IMR-90 (cell line): Measurements from ENCODE around the gene ETV6. TPM values are rescaled to one million over a fixed set of nuclear protein-coding genes. Genes with fewer than 3 reads are reported as not detected.

Source experiments
- ATAC-seq: fragments of 200-7000 bp; cut with Tn5 transposase; 2 replicates; pipeline ENCODE4 v1.9.1; 2020; ENCODE audit warnings: low read depth, mild to moderate bottlenecking, moderate library complexity
- BruUV-seq: library from RNA; stranded (reverse); fragments of 400-500 nt; replicated peaks from 2 replicates; lab custom pipeline; 2021; lab: Mats Ljungman, UMichigan
- CTCF ChIA-PET: fragments of 300-600 bp; formaldehyde crosslinking; extraction: SDS; loops from one replicate; lab custom pipeline; 2021; ENCODE audit warnings: antibody characterized with exemption; lab: Yijun Ruan, JAX
- POLR2A ChIA-PET: fragments of 300-600 bp; sonication (Branson Sonifier 250); formaldehyde crosslinking; loops from one replicate; lab custom pipeline; 2022; ENCODE audit warnings: antibody characterized with exemption; ENCODE audit not compliant: unreplicated experiment; lab: Charles Lee
- DNase-seq: peaks from one replicate; pipeline ENCODE4 v3.0.0; 2013
- H2AFZ ChIP-seq: replicated peaks from 2 replicates; pipeline ENCODE3; 2013; ENCODE audit warnings: low read length, mild to moderate bottlenecking; ENCODE audit not compliant: poor library complexity
- H2AK5ac ChIP-seq: 2 replicates; pipeline ENCODE4 v1.6.1; 2013; ENCODE audit warnings: low read depth, low read length, inconsistent platforms
- H2AK9ac ChIP-seq: replicated peaks from 2 replicates; pipeline ENCODE3; 2013; ENCODE audit warnings: mild to moderate bottlenecking, low read depth, low read length, moderate library complexity; ENCODE audit not compliant: poor library complexity
- H2BK120ac ChIP-seq: 2 replicates; pipeline ENCODE4 v1.6.1; 2013; ENCODE audit warnings: low read depth, low read length, inconsistent platforms
- H2BK15ac ChIP-seq: 3 replicates; pipeline ENCODE4 v1.6.1; 2013; ENCODE audit warnings: low read depth, low read length, inconsistent platforms
- H2BK20ac ChIP-seq: 2 replicates; pipeline ENCODE4 v1.6.1; 2013; ENCODE audit warnings: low read depth, mild to moderate bottlenecking, inconsistent platforms, low read length, moderate library complexity
- H2BK5ac ChIP-seq: 2 replicates; pipeline ENCODE4 v1.6.1; 2013; ENCODE audit warnings: mild to moderate bottlenecking, low read depth, low read length, inconsistent platforms; ENCODE audit not compliant: poor library complexity, severe bottlenecking
- H3K14ac ChIP-seq: replicated peaks from 2 replicates; pipeline ENCODE4 v1.6.1; 2013; ENCODE audit warnings: low read depth, low read length, inconsistent platforms
- H3K18ac ChIP-seq: 2 replicates; pipeline ENCODE4 v1.6.1; 2013; ENCODE audit warnings: low read depth, low read length, control low read depth
- H3K23ac ChIP-seq: 2 replicates; pipeline ENCODE4 v1.6.1; 2013; ENCODE audit warnings: low read depth, low read length, inconsistent platforms
- H3K27ac ChIP-seq: 2 replicates; pipeline ENCODE4 v1.5.1; 2013; ENCODE audit warnings: mild to moderate bottlenecking, control low read depth, low read length; ENCODE audit not compliant: insufficient read depth
- H3K27me3 ChIP-seq: 2 replicates; pipeline ENCODE4 v1.6.1; 2013; ENCODE audit warnings: low read length; ENCODE audit not compliant: control insufficient read depth, insufficient read depth
- H3K36me3 ChIP-seq: 2 replicates; pipeline ENCODE4 v1.6.1; 2013; ENCODE audit warnings: low read length, mixed read lengths; ENCODE audit not compliant: control insufficient read depth, insufficient read depth
- H3K4ac ChIP-seq: 2 replicates; pipeline ENCODE4 v1.6.1; 2013; ENCODE audit warnings: low read depth, low read length, inconsistent platforms
- H3K4me1 ChIP-seq: 2 replicates; pipeline ENCODE4 v1.6.1; 2013; ENCODE audit warnings: low read length, mixed read lengths; ENCODE audit not compliant: control insufficient read depth, insufficient read depth
- H3K4me2 ChIP-seq: 2 replicates; pipeline ENCODE4 v1.6.1; 2013; ENCODE audit warnings: low read depth, mild to moderate bottlenecking, control low read depth, low read length, moderate library complexity
- H3K4me3 ChIP-seq: 2 replicates; pipeline ENCODE4 v1.5.1; 2013; ENCODE audit warnings: low read depth, mild to moderate bottlenecking, control low read depth, low read length, moderate library complexity; ENCODE audit not compliant: insufficient read depth
- H3K56ac ChIP-seq: 2 replicates; pipeline ENCODE4 v1.6.1; 2013; ENCODE audit warnings: low read length, inconsistent platforms; ENCODE audit not compliant: insufficient read depth; ENCODE audit errors: extremely low read depth
- H3K79me1 ChIP-seq, 2 experiments: 2 replicates each; pipeline ENCODE4 v1.6.1; 2013; ENCODE audit warnings: low read length in 2 of 2, inconsistent platforms in 1 of 2, low read depth in 1 of 2
- H3K9ac ChIP-seq: 2 replicates; pipeline ENCODE4 v1.6.1; 2013; ENCODE audit warnings: low read depth, low read length, control low read depth
- H3K9me1 ChIP-seq: 2 replicates; pipeline ENCODE4 v1.6.1; 2013; ENCODE audit warnings: low read length, inconsistent platforms; ENCODE audit not compliant: insufficient read depth
- H3K9me3 ChIP-seq: 2 replicates; pipeline ENCODE4 v1.6.1; 2013; ENCODE audit warnings: low read length; ENCODE audit not compliant: control insufficient read depth, insufficient read depth
- H4K20me1 ChIP-seq: 2 replicates; pipeline ENCODE4 v1.6.1; 2013; ENCODE audit warnings: low read length, inconsistent platforms; ENCODE audit not compliant: insufficient read depth
- H4K5ac ChIP-seq: 2 replicates; pipeline ENCODE4 v1.6.1; 2013; ENCODE audit warnings: mild to moderate bottlenecking, low read depth, low read length, control low read depth
- H4K8ac ChIP-seq, 2 experiments: 2 replicates each; pipeline ENCODE4 v1.6.1; 2013; ENCODE audit warnings: low read depth in 2 of 2, low read length in 2 of 2, control low read depth in 1 of 2, inconsistent platforms in 1 of 2
- H4K91ac ChIP-seq: 2 replicates; pipeline ENCODE4 v1.6.1; 2013; ENCODE audit warnings: low read depth, low read length, inconsistent platforms; ENCODE audit not compliant: insufficient read depth
- CEBPB ChIP-seq: IDR thresholded peaks from 2 replicates; pipeline ENCODE4 v1.6.1; 2012; ENCODE audit warnings: low read depth, low read length, improper control_type of control experiment
- FOS ChIP-seq: fragments of 150-350 bp; IDR thresholded peaks from 2 replicates; pipeline ENCODE4 v1.6.1; 2016; ENCODE audit warnings: low read depth, low read length
- MAFK ChIP-seq: IDR thresholded peaks from 2 replicates; pipeline ENCODE4 v1.6.1; 2012; ENCODE audit warnings: low read depth, low read length, improper control_type of control experiment
- POLR2A ChIP-seq: IDR thresholded peaks from 2 replicates; pipeline ENCODE4 v1.6.1; 2012; ENCODE audit warnings: mild to moderate bottlenecking, low read depth, low read length
- RCOR1 ChIP-seq: IDR thresholded peaks from 2 replicates; pipeline ENCODE4 v1.6.1; 2012; ENCODE audit warnings: mild to moderate bottlenecking, low read length, improper control_type of control experiment; ENCODE audit not compliant: insufficient replicate concordance
- SMC3 ChIP-seq: fragments of 150-350 bp; IDR thresholded peaks from 2 replicates; pipeline ENCODE4 v1.6.1; 2016; ENCODE audit warnings: low read depth, mild to moderate bottlenecking, antibody characterized with exemption, low read length, moderate library complexity
- WGBS, 2 experiments: methylation state at CpG; one replicate each; pipeline versions ENCODE4 v1.1.5 to v1.1.7; 2013; ENCODE audit warnings: missing lambda C conversion rate in 2 of 2; ENCODE audit not compliant: insufficient read length in 1 of 2; ENCODE audit errors: extremely low coverage in 2 of 2; 5-methylcytosine and 5-hydroxymethylcytosine counted together
- dilution Hi-C: fragments of 300-500 bp; cut with HindIII; formaldehyde crosslinking; loops from one replicate; pipeline ENCODE4 v1.14.3; 2018; ENCODE audit warnings: low sequenced_read_pairs; ENCODE audit not compliant: unreplicated experiment
- in situ Hi-C: fragments of 300-500 bp; cut with MboI; formaldehyde crosslinking; loops from 3 replicates; pipeline ENCODE4 v1.14.3; 2019; ENCODE audit warnings: low sequenced_read_pairs, inconsistent platforms, mixed read lengths
- intact Hi-C: fragments of 100-400 bp; cut with micrococcal nuclease; formaldehyde crosslinking; loops from 2 replicates; pipeline ENCODE4 v1.10.0; 2022
- polyA plus RNA-seq, 3 experiments: library from polyadenylated mRNA; depleted of rRNA; stranded (reverse); fragments of >200 nt; gene quantifications; 2 replicates each; pipeline ENCODE4 v1.2.3, GENCODE V29; 2012; ENCODE audit warnings: low replicate concordance in 1 of 3
- total RNA-seq: library from RNA; depleted of rRNA; stranded (reverse); fragments of >200 nt; gene quantifications from 2 replicates; pipeline ENCODE4 v1.2.3, GENCODE V29; 2012

ETV6 gene
- total and polyA plus RNA-seq, 2 of the 4 experiments (the other 2 are of a cell fraction), result 8.4 to 9.9 TPM

DNA sequence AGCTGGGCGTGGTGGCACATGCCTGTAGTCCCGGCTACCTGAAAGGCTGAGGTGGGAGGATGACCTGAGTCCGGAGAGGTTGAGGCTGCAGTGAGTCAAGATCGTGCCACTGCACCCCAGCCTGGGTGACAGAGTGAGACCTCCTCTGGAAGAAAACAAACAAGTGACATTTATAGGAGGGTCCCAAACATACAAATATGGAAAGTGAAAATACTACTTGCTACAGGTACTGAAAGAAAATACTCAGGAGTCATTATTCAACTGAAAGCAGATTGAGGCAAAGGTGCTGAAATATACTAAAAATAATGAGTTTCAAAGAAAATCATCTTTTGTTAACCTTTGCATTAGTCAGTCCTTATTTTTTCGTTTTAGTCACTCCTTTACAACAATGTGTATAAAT, 53.5 kb downstream of the ETV6 start:
- Histone ChIP-seq H4K91ac (no peak overlapping the region), H3K4me1 (peaks cover 22% of the 10 kb centered on the region), H3K36me3 (no peaks in the 10 kb centered on the region), H2AK9ac (no peak overlapping the region), H2AK5ac (no peak overlapping the region; the same call in 1 of the 2 replicates), H3K9ac (no peak overlapping the region), H3K79me1 (peaks cover 20 to 83% of the 10 kb centered on the region in 2 experiments), H2BK120ac (no peak overlapping the region), H3K9me1 (peaks cover 23% of the 10 kb centered on the region), H3K9me3 (no peaks in the 10 kb centered on the region), H2BK15ac (no peak overlapping the region), H3K4me2 (no peak overlapping the region), H3K56ac (no peak overlapping the region), H2BK20ac (no peak overlapping the region), H3K14ac (no peak overlapping the region), H3K27ac (no peak overlapping the region), H3K4me3 (no peak overlapping the region), H3K4ac (no peak overlapping the region), H2AFZ (no peak overlapping the region), H3K23ac (no peak overlapping the region), H3K27me3 (no peaks in the 10 kb centered on the region), H4K5ac (no peak overlapping the region), H4K8ac (no peak overlapping the region), H3K18ac (no peak overlapping the region), H2BK5ac (no peak overlapping the region), H4K20me1 (peaks cover 19% of the 10 kb centered on the region; the same call in 1 of the 2 replicates)
- in situ Hi-C loops, result loop anchor here (25.0 kb wide), 1 partner anchor 1009 kb away; the partner anchor contains the start of gene CDKN1B
- DNase-seq (no peak), ATAC-seq (no peak)
- no peak for TF ChIP-seq SMC3
- TF ChIP-seq POLR2A, result no peak
- no peak for TF ChIP-seq CEBPB
- no peak for TF ChIP-seq RCOR1
- no peak for TF ChIP-seq FOS
- no peak for TF ChIP-seq MAFK
- no TSS peak for BruUV-seq
- ChIA-PET CTCF (no interaction called here), POLR2A (no interaction called here)
- dilution Hi-C loops, result no loop called here
- WGBS, 2 experiments, result no CpG with 5 or more reads among the region's 5 CpGs
- intact Hi-C loops, result no loop called here
